GM12878 (cell line): ENCODE measurements around the gene OR2M3. TPM values are rescaled to one million over a fixed set of nuclear protein-coding genes. Genes with fewer than 3 reads are reported as not detected.
A peak's percentile ranks its signal among the peaks of the same experiment; 100 is the strongest.

Source experiments
- ASH2L ChIP-seq: fragments of 300-600, 200-600 bp; sonication (generic); IDR thresholded peaks from 2 replicates; pipeline ENCODE4 v1.6.1; 2017; ENCODE audit warnings: low read depth, mild to moderate bottlenecking, borderline replicate concordance
- BACH1 ChIP-seq: fragments of 450-650 bp; IDR thresholded peaks from 2 replicates; pipeline ENCODE4 v1.6.1; 2017; ENCODE audit warnings: mild to moderate bottlenecking, borderline replicate concordance
- BHLHE40 ChIP-seq, 2 experiments: fragments of 450-650 bp in 1 of 2; IDR thresholded peaks; 2 replicates each; pipeline ENCODE4 v1.6.1; 2011 to 2017; ENCODE audit warnings: low read depth in 2 of 2, borderline replicate concordance in 1 of 2, improper control_type of control experiment in 1 of 2, low read length in 1 of 2, mild to moderate bottlenecking in 1 of 2
- BRCA1 ChIP-seq: IDR thresholded peaks from 2 replicates; pipeline ENCODE4 v1.6.1; 2011; ENCODE audit warnings: low read depth, low read length, improper control_type of control experiment
- CBX3 ChIP-seq: fragments of 200-600 bp; sonication (generic); IDR thresholded peaks from 2 replicates; pipeline ENCODE4 v1.6.1; 2016; ENCODE audit warnings: low read depth, borderline replicate concordance
- CEBPB ChIP-seq, 2 experiments: fragments of 150-350 bp in 1 of 2; IDR thresholded peaks; 2 replicates each; pipeline ENCODE4 v1.6.1; 2012 to 2014; ENCODE audit warnings: low read depth in 2 of 2, low read length in 2 of 2, borderline replicate concordance in 1 of 2, inconsistent platforms in 1 of 2
- CEBPZ ChIP-seq: fragments of 150-350 bp; IDR thresholded peaks from 2 replicates; pipeline ENCODE4 v1.6.1; 2016; ENCODE audit warnings: low read depth, low read length
- CHD4 ChIP-seq: fragments of 200-600 bp; sonication (generic); IDR thresholded peaks from 2 replicates; pipeline ENCODE4 v1.6.1; 2016; ENCODE audit warnings: mild to moderate bottlenecking
- CREM ChIP-seq: IDR thresholded peaks from 2 replicates; pipeline ENCODE4 v1.6.1; 2014; ENCODE audit warnings: antibody characterized with exemption, low read depth
- ETV6 ChIP-seq, 2 experiments: fragments of 450-650 bp in 1 of 2; IDR thresholded peaks in 1 of 2; conservative IDR thresholded peaks in 1 of 2; 2 replicates each; pipeline ENCODE4 v1.6.1; 2014; ENCODE audit warnings: antibody characterized with exemption in 1 of 2, borderline replicate concordance in 1 of 2, low read depth in 1 of 2, mild to moderate bottlenecking in 1 of 2, moderate library complexity in 1 of 2
- FOS ChIP-seq: IDR thresholded peaks from 3 replicates; pipeline ENCODE4 v1.6.1; 2011; ENCODE audit warnings: borderline replicate concordance; ENCODE audit not compliant: insufficient read length; ENCODE audit errors: extremely low read depth
- HSF1 ChIP-seq: fragments of 150-350 bp; IDR thresholded peaks from 2 replicates; pipeline ENCODE4 v1.6.1; 2014; ENCODE audit warnings: mild to moderate bottlenecking, low read depth, low read length
- IRF4 ChIP-seq: IDR thresholded peaks from 2 replicates; pipeline ENCODE4 v1.6.1; 2011; ENCODE audit warnings: low read depth, low read length
- LARP7 ChIP-seq: fragments of 450-650 bp; IDR thresholded peaks from 2 replicates; pipeline ENCODE4 v1.6.1; 2017; ENCODE audit warnings: mild to moderate bottlenecking
- MYB ChIP-seq: fragments of 150-350 bp; IDR thresholded peaks from 2 replicates; pipeline ENCODE4 v1.6.1; 2014; ENCODE audit warnings: mild to moderate bottlenecking, low read depth, low read length, borderline replicate concordance
- PAX5 ChIP-seq: IDR thresholded peaks from 2 replicates; pipeline ENCODE4 v1.6.1; 2011; ENCODE audit warnings: low read depth, low read length, borderline replicate concordance
- POLR2AphosphoS2 ChIP-seq: IDR thresholded peaks from 2 replicates; pipeline ENCODE4 v1.6.1; 2011; ENCODE audit warnings: low read depth, mild to moderate bottlenecking, low read length, improper control_type of control experiment, moderate library complexity
- RFX5 ChIP-seq: IDR thresholded peaks from 2 replicates; pipeline ENCODE4 v1.6.1; 2011; ENCODE audit warnings: low read depth, low read length, improper control_type of control experiment
- RUNX3 ChIP-seq: IDR thresholded peaks from 2 replicates; pipeline ENCODE4 v1.6.1; 2012; ENCODE audit warnings: low read length, inconsistent platforms
- SIX5 ChIP-seq: IDR thresholded peaks from 2 replicates; pipeline ENCODE4 v1.6.1; 2011; ENCODE audit warnings: mild to moderate bottlenecking, low read depth, low read length, moderate library complexity; ENCODE audit not compliant: severe bottlenecking
- SP1 ChIP-seq: IDR thresholded peaks from one replicate; pipeline ENCODE4 v1.6.1; 2011; ENCODE audit warnings: low read depth, low read length
- SPI1 ChIP-seq: IDR thresholded peaks from 2 replicates; pipeline ENCODE4 v1.6.1; 2011; ENCODE audit warnings: low read depth, mild to moderate bottlenecking, low read length, moderate library complexity, borderline replicate concordance; ENCODE audit not compliant: insufficient read depth
- STAT3 ChIP-seq: IDR thresholded peaks from 2 replicates; pipeline ENCODE4 v1.6.1; 2011; ENCODE audit warnings: low read depth, low read length, improper control_type of control experiment
- TCF3 ChIP-seq: IDR thresholded peaks from 2 replicates; pipeline ENCODE4 v1.6.1; 2012; ENCODE audit warnings: low read depth, mild to moderate bottlenecking, low read length, borderline replicate concordance; ENCODE audit not compliant: insufficient read depth
- ZBED1 ChIP-seq: IDR thresholded peaks from 2 replicates; pipeline ENCODE4 v1.6.1; 2016; ENCODE audit warnings: borderline replicate concordance
- ZBTB33 ChIP-seq: fragments of 450-650 bp; IDR thresholded peaks from 2 replicates; pipeline ENCODE4 v1.6.1; 2017; ENCODE audit warnings: mild to moderate bottlenecking
- ZNF207 ChIP-seq: fragments of 450-650 bp; IDR thresholded peaks from 2 replicates; pipeline ENCODE4 v1.6.1; 2014; ENCODE audit warnings: antibody characterized with exemption, mild to moderate bottlenecking, borderline replicate concordance
- polyA plus RNA-seq, 11 experiments: library from polyadenylated mRNA; depleted of rRNA in 4 of 11; unstranded in 6 of 11; stranded (reverse) in 5 of 11; fragments of >200 nt; fragmentation: Nextera tagmentation in 4 of 11; fragmentation: Illumina TruSeq in 1 of 11; extraction: Ambion mirVana in 4 of 11; extraction: Trizol in 1 of 11; gene quantifications; 1 replicate in 1 of 11; 2 replicates in 10 of 11; pipeline versions ENCODE4 v1.2.1 to v1.2.3, GENCODE V29; 2011 to 2016; ENCODE audit warnings: inconsistent platforms in 2 of 11, missing spikeins in 2 of 11, low read depth in 1 of 11
- total RNA-seq, 4 experiments: library from RNA; depleted of rRNA in 3 of 4; stranded (reverse); fragments of >200 nt in 3 of 4; fragmentation: Illumina TruSeq in 1 of 4; extraction: Trizol in 1 of 4; gene quantifications; 2 replicates each; pipeline versions ENCODE4 v1.2.1 to v1.2.3, GENCODE V29; 2013 to 2021

OR2M3 gene
- total and polyA plus RNA-seq, 10 of the 15 experiments (the other 5 are each of a cell fraction or from before 2014, with no cell fraction given): 0.05 TPM; not detected in 9

- TF ChIP-seq LARP7 (no peak), RFX5 (no peak), IRF4 (no peak), STAT3 (no peak), TCF3 (no peak), FOS (no peak), CHD4 (no peak), ZBED1 (no peak), BHLHE40 (IDR thresholded peaks at IDR 0.05; ENCODE audit: borderline replicate concordance in 1 of 2, low read depth in 2 of 2, low read length in 1 of 2) (no peak), HSF1 (no peak), ZNF207 (no peak), CEBPZ (no peak), POLR2AphosphoS2 (no peak), CREM (no peak), SIX5 (no peak), MYB (no peak), CBX3 (no peak), ZBTB33 (no peak), RUNX3 (no peak), SP1 (no peak), PAX5 (no peak), CEBPB (IDR thresholded peaks at IDR 0.05; ENCODE audit: borderline replicate concordance in 1 of 2, low read depth in 2 of 2, low read length in 2 of 2) (no peak), BACH1 (0 out of 2 replicates have a peak, but pooled peaks have one; percentile 27), ASH2L (no peak), BRCA1 (no peak), ETV6 (conservative IDR thresholded peaks at IDR 0.05 in 1 of 2, IDR thresholded peaks at IDR 0.05 in 1 of 2; ENCODE audit: borderline replicate concordance in 1 of 2, low read depth in 1 of 2) (no peak), SPI1 (no peak)
Observed at GRCh38 chr1:248243204-248243603, 46.1 kb downstream of the OR2M3 start (continued).
